ENCODE data around the gene LSM4. TPM values are rescaled to one million over a fixed set of nuclear protein-coding genes. Genes with fewer than 3 reads are reported as not detected.
A peak's percentile ranks its signal among the peaks of the same experiment; 100 is the strongest.

Gene LSM4
- total and polyA plus RNA-seq, 2 of the 13 experiments (the other 11 are each of a cell fraction or from before 2014, with no cell fraction given): 65.8 to 166 TPM

- no peaks in the 10 kb centered on the region for H4K20me1 ChIP-seq (ENCODE audit: insufficient read depth, low read length)
- CTCF ChIA-PET (ENCODE audit: low intra/inter-chr PET ratio, low total read pairs): no interaction called here
- H2AFZ ChIP-seq (ENCODE audit: low read length): no peak overlapping the region
- FAIRE-seq: no peak
- H3K4me2 ChIP-seq (ENCODE audit: low read depth, low read length): peak overlapping the region; percentile 34
- no peaks in the 10 kb centered on the region for H3K36me3 ChIP-seq (replicated peaks in 1 of 2; ENCODE audit: control insufficient read depth in 1 of 2, insufficient read depth in 2 of 2, low read length in 2 of 2)
- intact Hi-C loops (cut with micrococcal nuclease; ENCODE audit: unreplicated experiment): no loop called here
- no peak overlapping the region for H3K9ac ChIP-seq (ENCODE audit: insufficient read depth, low read depth, low read length)
- peak; percentile 13 for DNase-seq (ENCODE audit: low spot score)
- no TSS peak for BruUV-seq (replicated peaks)
- POLR2A ChIA-PET: no interaction called here
- peak; percentile 66 for ATAC-seq
- H3K9me3 ChIP-seq (ENCODE audit: low read length): no peaks in the 10 kb centered on the region
- H3K27me3 ChIP-seq (ENCODE audit: control insufficient read depth in 1 of 2, insufficient read depth in 2 of 2, low read length in 2 of 2): peaks cover 8 to 9% of the 10 kb centered on the region in 2 experiments; a peak in 3 of 5 replicates
- peaks cover 21% of the 10 kb centered on the region for H3K4me1 ChIP-seq (ENCODE audit: insufficient read depth, low read length)
- no peak overlapping the region for H3K27ac ChIP-seq (ENCODE audit: extremely low read length, insufficient read depth, low read length)
- WGBS (ENCODE audit: low lambda C conversion rate): 74% methylated on average over 3 of the region's 23 CpGs
- in situ Hi-C loops (cut with HindIII; ENCODE audit: extremely low pct_ligation_motif_present, low pct_unique_long_range_greater_than_20kb): no loop called here
- peak overlapping the region in 1 of 3 experiments; percentile 15; a peak in 1 of 6 replicates for H3K4me3 ChIP-seq (replicated peaks in 1 of 3; ENCODE audit: insufficient read depth in 1 of 3, low read depth in 2 of 3, low read length in 3 of 3)
- no peaks in the 10 kb centered on the region for H3K79me2 ChIP-seq (ENCODE audit: insufficient read depth, low read length)
- TF ChIP-seq HDAC2 (CRISPR knock-in tag; IDR thresholded peaks at IDR 0.05) (peak; percentile 32; the same call in 1 of the 2 replicates), ZNF337 (CRISPR knock-in tag; IDR thresholded peaks at IDR 0.05; ENCODE audit: borderline replicate concordance, low read depth) (no peak), ZNF329 (CRISPR knock-in tag; IDR thresholded peaks at IDR 0.05; ENCODE audit: low read depth) (peak; percentile 92), CENPT (CRISPR knock-in tag; IDR thresholded peaks at IDR 0.05; ENCODE audit: low read depth) (0 out of 2 replicates have a peak, but pooled peaks have one; percentile 17), FOXA1 (IDR thresholded peaks at IDR 0.05) (no peak), FOXA1 (CRISPR knock-in tag; IDR thresholded peaks at IDR 0.05) (peak; percentile 10; the same call in 1 of the 2 replicates), HNF4A (CRISPR knock-in tag; IDR thresholded peaks at IDR 0.05) (peak; percentile 25; the same call in 1 of the 2 replicates), MED1 (CRISPR knock-in tag; IDR thresholded peaks at IDR 0.05) (0 out of 2 replicates have a peak, but pooled peaks have one; percentile 17), PHF21A (CRISPR knock-in tag; IDR thresholded peaks at IDR 0.05) (peak; percentile 53; the same call in 1 of the 2 replicates), PAWR (CRISPR knock-in tag; IDR thresholded peaks at IDR 0.05; ENCODE audit: borderline replicate concordance) (no peak), ZFP62 (CRISPR knock-in tag; IDR thresholded peaks at IDR 0.05) (no peak), ZNF263 (CRISPR knock-in tag; IDR thresholded peaks at IDR 0.05) (peak; percentile 47; the same call in 1 of the 2 replicates), ZFP82 (CRISPR knock-in tag; IDR thresholded peaks at IDR 0.05; ENCODE audit: borderline replicate concordance) (no peak), HNRNPH1 (optimal IDR thresholded peaks at IDR 0.05; ENCODE audit: low read depth, low read length) (no peak), KAT2B (IDR thresholded peaks at IDR 0.05; ENCODE audit: borderline replicate concordance, low read depth, low read length) (no peak), MEIS1 (CRISPR knock-in tag; IDR thresholded peaks at IDR 0.05; ENCODE audit: borderline replicate concordance) (no peak), RXRB (CRISPR knock-in tag; IDR thresholded peaks at IDR 0.05; ENCODE audit: borderline replicate concordance) (peak; percentile 77; the same call in 1 of the 2 replicates), ZNF788 (CRISPR knock-in tag; IDR thresholded peaks at IDR 0.05; ENCODE audit: borderline replicate concordance) (peak; percentile 37; the same call in 1 of the 2 replicates), SOX6 (IDR thresholded peaks at IDR 0.05) (no peak), SOX6 (CRISPR knock-in tag; IDR thresholded peaks at IDR 0.05) (0 out of 2 replicates have a peak, but pooled peaks have one; percentile 8), RORA (CRISPR knock-in tag; IDR thresholded peaks at IDR 0.05) (no peak), ZNF747 (CRISPR knock-in tag; IDR thresholded peaks at IDR 0.05; ENCODE audit: borderline replicate concordance) (no peak), SAP130 (CRISPR knock-in tag; IDR thresholded peaks at IDR 0.05; ENCODE audit: low read depth) (0 out of 2 replicates have a peak, but pooled peaks have one; percentile 33), CTCF (CRISPR knock-in tag; IDR thresholded peaks at IDR 0.05) (peak; percentile 15; the same call in 1 of the 2 replicates), ZNF7 (CRISPR knock-in tag; IDR thresholded peaks at IDR 0.05) (no peak), RARA (CRISPR knock-in tag; IDR thresholded peaks at IDR 0.05) (0 out of 2 replicates have a peak, but pooled peaks have one; percentile 37)
Observed at GRCh38 chr19:18264137-18264854, 58.6 kb downstream of the LSM4 start.
